ENCODE data around the gene CASP2. TPM values are rescaled to one million over a fixed set of nuclear protein-coding genes. Genes with fewer than 3 reads are reported as not detected.
A peak's percentile ranks its signal among the peaks of the same experiment; 100 is the strongest.
"Not testable (repeated sequence)": the region's sequence is repeated elsewhere in the genome, so short reads cannot be mapped to it uniquely, and the experiment has no call there.

CASP2 gene
- total RNA-seq, 1 experiment from 2014 or later = 21.4 TPM

DNA sequence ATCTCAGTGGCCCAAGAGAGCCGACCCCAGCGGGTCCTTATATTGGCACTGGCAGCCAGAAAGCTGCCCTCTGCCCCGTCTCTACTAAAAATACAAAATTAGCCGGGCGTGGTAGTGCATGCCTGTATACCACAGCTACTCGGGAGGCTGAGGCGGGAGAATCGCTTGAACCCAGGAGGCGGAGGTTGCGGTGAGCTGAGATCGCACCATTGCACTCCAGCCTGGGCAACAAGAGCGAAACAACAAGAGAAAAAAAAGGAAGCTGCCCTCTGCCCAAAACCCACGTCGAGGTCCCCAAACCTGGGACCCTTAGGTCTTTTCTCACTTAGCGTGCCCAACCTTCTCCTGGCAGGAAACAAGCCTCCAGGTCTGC, 24.0 kb upstream of the CASP2 start:
- DNase-seq (ENCODE audit: low read depth) = not testable (repeated sequence)

DNA sequence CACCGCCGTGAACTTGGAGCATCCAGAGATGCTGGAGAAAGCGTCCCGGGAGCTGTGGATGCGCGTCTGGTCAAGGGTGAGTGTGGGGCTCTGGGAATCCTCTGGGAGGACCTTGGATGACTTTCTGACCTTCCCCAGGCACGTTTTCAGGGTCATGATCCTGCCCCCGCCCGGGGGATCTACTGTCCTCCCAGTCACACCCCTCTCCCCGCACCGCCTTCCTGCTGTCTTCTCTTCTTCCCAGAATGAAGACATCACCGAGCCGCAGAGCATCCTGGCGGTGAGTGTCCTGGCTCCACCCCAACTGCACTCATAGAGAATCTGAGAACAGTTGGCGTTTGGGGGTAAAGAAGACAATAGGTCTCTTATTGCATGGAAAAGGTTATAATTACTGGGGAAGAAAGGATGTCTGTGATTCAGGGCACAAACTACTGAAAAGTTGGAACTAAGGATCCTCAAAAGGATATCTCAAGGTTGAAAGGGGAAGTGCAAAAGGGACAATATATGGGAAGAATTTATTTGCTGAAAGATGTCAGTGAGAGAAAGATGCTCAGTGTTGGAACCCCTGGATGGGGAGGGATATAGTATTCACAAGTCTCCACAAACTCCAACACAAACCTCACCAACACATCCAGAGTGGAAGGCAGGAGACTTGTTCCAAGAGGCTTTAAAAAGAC, 23.0 kb upstream of the CASP2 start:
- no peak for DNase-seq (ENCODE audit: low read depth)

GRCh38 chr7:143269251-143269650, 18.9 kb upstream of the CASP2 start:
- DNase-seq (ENCODE audit: low read depth) = no peak

- no peak for DNase-seq (ENCODE audit: low read depth)
Observed at GRCh38 chr7:143271240-143271639, 16.9 kb upstream of the CASP2 start.

DNA sequence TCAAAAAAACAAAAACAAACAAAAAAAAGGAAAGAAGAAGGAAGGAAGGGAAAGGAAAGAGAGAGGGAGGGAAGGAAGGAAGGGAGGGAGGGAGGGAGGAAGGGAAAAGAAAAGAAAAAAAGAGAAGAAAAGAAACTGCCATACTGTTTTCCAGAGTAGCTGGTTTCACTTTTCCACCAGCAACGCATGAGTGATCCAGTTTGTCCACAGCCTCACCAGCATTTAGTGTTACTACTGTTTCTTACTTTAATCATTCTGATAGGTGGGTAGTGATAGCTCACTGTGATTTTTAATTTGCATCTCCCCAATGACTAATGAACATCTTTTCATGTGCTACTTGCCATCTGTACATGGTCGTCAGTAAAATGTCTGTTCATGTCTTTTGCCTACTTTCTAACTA, 15.3 kb upstream of the CASP2 start:
- DNase-seq (ENCODE audit: low read depth) = no peak

DNA sequence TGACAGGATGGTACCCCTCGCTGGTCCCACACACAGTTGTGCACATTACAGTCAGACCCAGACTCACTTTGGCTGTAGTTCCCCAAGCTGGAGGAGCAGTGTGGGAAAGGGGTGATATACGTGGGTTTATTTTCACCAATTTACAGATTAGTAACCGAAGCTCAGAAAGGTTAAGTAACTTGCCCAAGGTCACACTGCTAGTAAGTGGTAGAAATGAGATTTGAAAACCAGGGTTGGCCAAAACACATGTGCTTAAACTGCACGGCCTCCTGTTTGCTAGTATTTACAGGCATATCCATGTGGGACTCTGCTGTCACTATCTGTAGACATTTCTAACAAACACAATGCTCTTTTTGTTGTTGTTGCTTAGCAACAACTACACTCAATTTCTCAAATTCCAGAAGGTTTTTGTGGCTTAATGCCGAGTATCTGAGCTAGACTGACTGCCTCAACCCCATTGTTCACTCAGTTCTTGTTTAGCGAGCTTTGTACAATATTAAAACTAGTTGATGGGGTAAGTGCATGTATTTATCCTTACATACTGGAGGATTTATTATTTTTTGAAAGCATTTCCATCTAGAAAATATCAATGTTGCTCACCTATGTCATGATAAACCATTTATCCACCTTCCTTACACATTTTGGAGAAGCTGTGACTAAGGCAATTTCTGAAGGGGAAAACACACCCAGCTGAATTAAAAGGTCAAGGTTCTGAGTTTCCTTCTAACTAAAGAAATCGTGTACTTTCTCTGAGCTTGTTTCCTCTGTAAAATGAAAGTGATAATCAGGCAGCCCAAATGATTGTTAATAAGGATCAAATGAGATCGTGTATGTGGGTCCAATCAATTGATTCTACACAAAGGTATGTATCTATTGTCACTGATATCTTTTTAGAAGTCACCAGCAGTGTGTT, 8.7 kb upstream of the CASP2 start:
- peak; percentile 20 for DNase-seq (ENCODE audit: low read depth)

DNA sequence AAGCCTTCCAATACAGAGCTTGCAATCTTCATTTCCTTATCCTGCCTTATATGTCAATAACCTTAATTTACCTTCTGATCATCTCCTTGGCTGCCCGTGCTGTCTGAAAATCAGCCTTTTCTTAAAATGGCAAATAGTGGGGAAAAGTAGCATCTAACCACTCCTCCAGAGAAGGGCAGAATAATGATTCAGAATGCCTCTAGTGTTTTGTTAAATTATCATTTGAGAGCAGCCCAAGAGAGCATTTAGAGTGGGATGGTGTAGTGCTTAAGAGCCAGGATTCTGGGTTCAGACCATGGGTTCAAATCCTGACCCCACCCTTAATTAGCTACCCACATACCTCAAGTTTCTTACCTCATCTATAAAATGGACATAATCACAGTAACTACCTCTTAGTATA, 8.0 kb upstream of the CASP2 start:
- DNase-seq (ENCODE audit: low read depth) = no peak

DNA sequence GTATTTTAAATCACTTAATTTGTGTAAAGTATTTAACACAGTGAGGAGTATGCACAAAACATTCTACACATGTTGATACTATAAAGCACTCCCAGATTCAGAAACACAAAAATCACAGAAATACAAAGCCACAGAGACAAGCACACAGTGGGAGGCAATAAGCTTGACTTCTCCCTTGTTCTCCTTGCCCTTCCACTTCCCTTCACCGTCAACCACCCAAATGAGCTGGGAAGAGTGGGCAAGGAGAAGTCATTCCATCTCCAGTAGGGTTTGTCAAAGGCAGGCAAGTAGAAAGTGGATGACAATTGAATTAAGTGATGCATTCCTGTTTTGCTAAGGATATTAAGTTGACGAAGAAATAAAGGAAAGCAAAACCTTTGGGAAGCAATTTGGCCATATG, 7.6 kb upstream of the CASP2 start:
- no peak for DNase-seq (ENCODE audit: low read depth)

- no peak for DNase-seq (ENCODE audit: low read depth)
Observed at GRCh38 chr7:143281529-143281928, 6.6 kb upstream of the CASP2 start.

- DNase-seq (ENCODE audit: low read depth) = no peak
Observed at GRCh38 chr7:143282124-143282523, 6.0 kb upstream of the CASP2 start.

GRCh38 chr7:143283381-143283780, 4.8 kb upstream of the CASP2 start:
- DNase-seq (ENCODE audit: low read depth) = no peak

GRCh38 chr7:143284591-143285469, 3.3 kb upstream of the CASP2 start, which contains the start of gene TMEM139:
Gene TMEM139, plus strand, starts transcription at chr7:143284958. Its CDS starts 1,000 bp downstream, at chr7:143285958.
- peak; percentile 32 for DNase-seq (ENCODE audit: low read depth)

DNA sequence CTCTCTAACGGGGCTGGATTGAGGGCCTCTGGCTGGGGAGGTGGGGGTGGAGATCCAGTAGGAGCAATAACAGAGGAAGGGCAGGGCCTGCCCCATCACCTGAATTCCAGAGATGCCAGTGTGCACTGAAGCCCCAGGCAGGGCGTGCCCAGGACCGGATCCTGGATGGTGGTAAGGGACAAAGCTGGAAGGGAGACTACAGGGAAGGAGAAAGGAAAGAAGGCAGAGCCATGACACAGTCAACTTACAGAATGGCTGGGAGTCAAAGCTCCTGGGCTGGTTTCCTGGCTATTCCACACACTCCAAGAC, 2.7 kb upstream of the CASP2 start:
- peak; percentile 63 for DNase-seq (ENCODE audit: low read depth)

GRCh38 chr7:143285806-143286521, 2.2 kb upstream of the CASP2 start:
- DNase-seq (ENCODE audit: low read depth) = no peak

DNA sequence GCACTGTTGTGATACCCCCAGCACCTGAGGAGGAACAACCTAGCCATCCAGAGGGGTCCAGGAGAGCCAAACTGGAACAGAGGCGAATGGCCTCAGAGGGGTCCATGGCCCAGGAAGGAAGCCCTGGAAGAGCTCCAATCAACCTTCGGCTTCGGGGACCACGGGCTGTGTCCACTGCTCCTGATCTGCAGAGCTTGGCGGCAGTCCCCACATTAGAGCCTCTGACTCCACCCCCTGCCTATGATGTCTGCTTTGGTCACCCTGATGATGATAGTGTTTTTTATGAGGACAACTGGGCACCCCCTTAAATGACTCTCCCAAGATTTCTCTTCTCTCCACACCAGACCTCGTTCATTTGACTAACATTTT, 1.6 kb upstream of the CASP2 start:
- no peak for DNase-seq (ENCODE audit: low read depth)

DNA sequence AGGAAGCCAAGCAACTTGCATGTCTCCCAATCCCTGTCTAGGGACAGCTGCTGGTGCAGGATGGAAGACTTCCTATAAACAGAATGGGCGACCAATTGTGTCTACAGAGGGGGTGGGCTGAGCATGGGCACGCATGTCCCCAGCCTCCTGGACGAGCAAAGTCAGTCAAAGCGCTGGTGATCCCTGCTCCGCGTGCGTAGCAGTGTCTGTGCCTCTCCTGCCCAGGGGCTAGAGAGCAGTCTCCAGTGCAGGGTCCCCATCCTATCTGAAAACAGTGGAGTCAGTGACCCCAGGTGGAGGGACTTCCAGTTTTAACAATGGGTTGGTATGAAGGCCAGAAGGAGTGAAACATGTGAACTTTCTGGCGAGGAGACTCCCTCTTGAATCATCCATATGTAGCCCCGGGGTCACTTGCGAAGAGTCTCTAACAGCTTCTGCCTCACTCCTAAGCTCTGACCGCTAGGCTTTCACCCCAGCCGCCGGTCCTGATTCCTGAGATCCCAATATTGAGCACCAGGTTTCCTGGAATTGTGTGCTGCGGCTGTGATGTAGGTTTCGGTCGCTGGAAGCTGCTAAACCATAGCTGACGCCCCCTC, 714 bp upstream of the CASP2 start:
- DNase-seq (ENCODE audit: low read depth) = no peak

DNA sequence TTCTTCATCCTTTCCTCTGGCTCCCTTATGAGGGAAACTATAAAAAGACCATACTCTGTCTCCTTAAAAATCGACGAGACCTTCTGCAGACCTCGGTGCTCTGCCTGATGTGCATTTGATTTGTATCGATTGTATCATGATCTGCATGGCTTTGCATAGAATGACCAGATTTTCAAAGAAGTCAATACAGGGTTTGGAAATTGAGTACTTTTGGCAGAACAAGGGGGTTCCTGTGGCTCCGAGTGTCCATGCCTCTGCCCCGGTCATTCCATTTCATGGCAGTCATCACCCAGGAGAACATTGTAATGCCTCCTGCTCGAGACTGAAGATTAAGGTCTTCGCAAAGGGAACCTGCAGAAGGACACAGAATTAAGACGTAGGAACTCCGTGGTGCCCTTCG, 685 bp downstream of the CASP2 start:
- DNase-seq (ENCODE audit: low read depth) = peak; percentile 29

DNA sequence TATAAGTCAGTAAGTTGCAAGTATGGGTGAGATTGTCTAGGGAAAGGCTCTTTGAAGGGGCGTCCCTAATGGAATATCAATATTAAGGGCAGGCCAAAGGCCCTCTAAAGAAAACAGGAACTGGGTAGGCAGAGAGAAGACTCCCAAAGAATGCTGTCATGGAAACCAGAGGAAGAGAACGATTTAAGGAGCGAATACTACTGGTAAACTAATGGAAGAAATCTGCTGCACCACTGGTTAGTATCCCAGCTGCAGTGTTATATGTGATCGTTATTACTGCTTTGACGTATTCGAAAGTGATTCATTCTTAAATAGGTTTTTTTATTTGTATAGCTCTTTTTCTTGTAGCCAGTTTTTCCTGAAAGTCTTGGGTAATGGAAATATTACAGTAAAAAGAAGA, 1.3 kb downstream of the CASP2 start:
- no peak for DNase-seq (ENCODE audit: low read depth)

DNA sequence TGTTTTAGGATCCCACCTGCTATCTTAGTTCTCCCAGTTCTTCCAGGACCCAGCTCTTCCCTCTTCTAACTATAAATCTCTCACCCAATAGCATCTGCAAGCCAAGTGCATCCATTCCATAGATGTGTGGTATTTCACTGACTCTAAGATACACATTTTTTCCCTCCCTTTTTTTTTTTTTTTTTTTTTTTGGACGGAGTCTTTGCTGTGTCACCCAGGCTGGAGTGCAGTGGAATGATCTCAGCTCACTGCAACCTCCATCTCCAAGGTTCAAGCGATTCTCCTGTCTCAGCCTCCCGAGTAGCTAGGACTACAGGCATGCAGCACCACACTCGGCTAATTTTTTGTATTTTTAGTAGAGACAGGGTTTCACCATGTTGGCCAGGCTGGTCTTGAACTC, 1.7 kb downstream of the CASP2 start:
- DNase-seq (ENCODE audit: low read depth) = not testable (repeated sequence)

DNA sequence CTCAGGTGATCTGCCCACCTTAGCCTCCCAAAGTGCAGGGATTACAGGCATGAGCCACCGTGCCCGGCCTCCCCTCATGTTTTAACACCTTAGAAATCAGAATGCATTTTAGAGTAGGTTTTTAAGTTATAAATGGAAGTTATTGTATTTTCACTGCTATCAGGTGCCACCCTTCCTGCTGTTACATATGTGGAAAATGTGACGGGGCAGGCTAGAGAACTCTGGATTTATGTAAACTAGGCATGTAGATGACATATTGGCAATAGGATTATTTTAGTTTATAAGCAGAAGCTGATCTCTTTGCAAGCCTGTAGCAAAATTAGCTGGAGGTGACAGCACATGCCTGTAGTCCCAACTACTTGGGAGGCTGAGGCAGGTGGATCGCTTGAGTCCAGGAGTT, 2.1 kb downstream of the CASP2 start:
- no peak for DNase-seq (ENCODE audit: low read depth)

GRCh38 chr7:143292876-143293275, 4.7 kb downstream of the CASP2 start:
- no peak for DNase-seq (ENCODE audit: low read depth)

Data from Daoy (cell line).